HL-60 (cell line): Measurements from ENCODE around the gene LIMCH1.
"Not testable (repeated sequence)": the region's sequence is repeated elsewhere in the genome, so short reads cannot be mapped to it uniquely, and the experiment has no call there.

ENCODE experiments used
- DNase-seq, 2 experiments: peaks; one replicate each; pipeline ENCODE4 v3.0.0-alpha.2; 2010 to 2020; ENCODE audit warnings: low read depth in 1 of 2, low spot score in 1 of 2
- H3K27ac ChIP-seq: fragments of 250-450 bp; sonication (Bioruptor Pico); replicated peaks from 2 replicates; pipeline ENCODE4 v1.5.1; 2020; ENCODE audit warnings: mild to moderate bottlenecking, moderate library complexity
- H3K27me3 ChIP-seq: fragments of 250-450 bp; sonication (Bioruptor Pico); 2 replicates; pipeline ENCODE4 v1.5.1; 2021; ENCODE audit warnings: mild to moderate bottlenecking, moderate library complexity; ENCODE audit not compliant: insufficient read depth, poor library complexity, severe bottlenecking
- H3K4me3 ChIP-seq: replicated peaks from 2 replicates; pipeline ENCODE4 v1.5.1; 2011; ENCODE audit warnings: mild to moderate bottlenecking, control low read depth, low read length; ENCODE audit not compliant: insufficient read depth
- GABPA ChIP-seq: IDR thresholded peaks from 2 replicates; pipeline ENCODE4 v1.6.1; 2012; ENCODE audit warnings: low read depth
- POLR2AphosphoS5 ChIP-seq: IDR thresholded peaks from 2 replicates; pipeline ENCODE4 v1.6.1; 2012; ENCODE audit warnings: low read depth
- SPI1 ChIP-seq: IDR thresholded peaks from 2 replicates; pipeline ENCODE4 v1.6.1; 2012; ENCODE audit warnings: low read depth, mild to moderate bottlenecking, borderline replicate concordance
- long read RNA-seq: library from polyadenylated mRNA; unstranded; transcript quantifications from one replicate; pipeline ENCODE4 v2.0.0, GENCODE V29; 2020
- TF ChIP-seq, protein P1 (sequence below): IDR thresholded peaks from 2 replicates; pipeline ENCODE4 v1.6.1; 2012; ENCODE audit warnings: low read depth; ENCODE audit not compliant: insufficient replicate concordance
- TF ChIP-seq, protein P2 (sequence below): IDR thresholded peaks from one replicate; pipeline ENCODE4 v1.5.1; 2011; ENCODE audit warnings: low read length, control low read depth, inconsistent platforms; ENCODE audit not compliant: insufficient read depth

Gene LIMCH1
- long read RNA-seq, partial matches to known transcripts: 0 of 1 reads
- long read RNA-seq, other reads (novel, unspliced or antisense): 1 of 1 reads

- no peak within 1 kb of the TSS for H3K27ac ChIP-seq
- no peak within 1 kb of the TSS for H3K4me3 ChIP-seq
- TF ChIP-seq POLR2AphosphoS5 (no peak), SPI1 (no peak), GABPA (no peak)
- TF ChIP-seq, protein P1, sequence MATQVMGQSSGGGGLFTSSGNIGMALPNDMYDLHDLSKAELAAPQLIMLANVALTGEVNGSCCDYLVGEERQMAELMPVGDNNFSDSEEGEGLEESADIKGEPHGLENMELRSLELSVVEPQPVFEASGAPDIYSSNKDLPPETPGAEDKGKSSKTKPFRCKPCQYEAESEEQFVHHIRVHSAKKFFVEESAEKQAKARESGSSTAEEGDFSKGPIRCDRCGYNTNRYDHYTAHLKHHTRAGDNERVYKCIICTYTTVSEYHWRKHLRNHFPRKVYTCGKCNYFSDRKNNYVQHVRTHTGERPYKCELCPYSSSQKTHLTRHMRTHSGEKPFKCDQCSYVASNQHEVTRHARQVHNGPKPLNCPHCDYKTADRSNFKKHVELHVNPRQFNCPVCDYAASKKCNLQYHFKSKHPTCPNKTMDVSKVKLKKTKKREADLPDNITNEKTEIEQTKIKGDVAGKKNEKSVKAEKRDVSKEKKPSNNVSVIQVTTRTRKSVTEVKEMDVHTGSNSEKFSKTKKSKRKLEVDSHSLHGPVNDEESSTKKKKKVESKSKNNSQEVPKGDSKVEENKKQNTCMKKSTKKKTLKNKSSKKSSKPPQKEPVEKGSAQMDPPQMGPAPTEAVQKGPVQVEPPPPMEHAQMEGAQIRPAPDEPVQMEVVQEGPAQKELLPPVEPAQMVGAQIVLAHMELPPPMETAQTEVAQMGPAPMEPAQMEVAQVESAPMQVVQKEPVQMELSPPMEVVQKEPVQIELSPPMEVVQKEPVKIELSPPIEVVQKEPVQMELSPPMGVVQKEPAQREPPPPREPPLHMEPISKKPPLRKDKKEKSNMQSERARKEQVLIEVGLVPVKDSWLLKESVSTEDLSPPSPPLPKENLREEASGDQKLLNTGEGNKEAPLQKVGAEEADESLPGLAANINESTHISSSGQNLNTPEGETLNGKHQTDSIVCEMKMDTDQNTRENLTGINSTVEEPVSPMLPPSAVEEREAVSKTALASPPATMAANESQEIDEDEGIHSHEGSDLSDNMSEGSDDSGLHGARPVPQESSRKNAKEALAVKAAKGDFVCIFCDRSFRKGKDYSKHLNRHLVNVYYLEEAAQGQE: no peak
- TF ChIP-seq, protein P2, sequence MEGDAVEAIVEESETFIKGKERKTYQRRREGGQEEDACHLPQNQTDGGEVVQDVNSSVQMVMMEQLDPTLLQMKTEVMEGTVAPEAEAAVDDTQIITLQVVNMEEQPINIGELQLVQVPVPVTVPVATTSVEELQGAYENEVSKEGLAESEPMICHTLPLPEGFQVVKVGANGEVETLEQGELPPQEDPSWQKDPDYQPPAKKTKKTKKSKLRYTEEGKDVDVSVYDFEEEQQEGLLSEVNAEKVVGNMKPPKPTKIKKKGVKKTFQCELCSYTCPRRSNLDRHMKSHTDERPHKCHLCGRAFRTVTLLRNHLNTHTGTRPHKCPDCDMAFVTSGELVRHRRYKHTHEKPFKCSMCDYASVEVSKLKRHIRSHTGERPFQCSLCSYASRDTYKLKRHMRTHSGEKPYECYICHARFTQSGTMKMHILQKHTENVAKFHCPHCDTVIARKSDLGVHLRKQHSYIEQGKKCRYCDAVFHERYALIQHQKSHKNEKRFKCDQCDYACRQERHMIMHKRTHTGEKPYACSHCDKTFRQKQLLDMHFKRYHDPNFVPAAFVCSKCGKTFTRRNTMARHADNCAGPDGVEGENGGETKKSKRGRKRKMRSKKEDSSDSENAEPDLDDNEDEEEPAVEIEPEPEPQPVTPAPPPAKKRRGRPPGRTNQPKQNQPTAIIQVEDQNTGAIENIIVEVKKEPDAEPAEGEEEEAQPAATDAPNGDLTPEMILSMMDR: no peak
- no peak for DNase-seq
- peaks cover 13% of the 10 kb centered on the region for H3K27me3 ChIP-seq
Measured at GRCh38 chr4:41538017-41538733, at the start of gene LIMCH1. Gene LIMCH1, plus strand, starts transcription at chr4:41538157. Its CDS starts 67,839 bp downstream, at chr4:41605996.

- not testable (repeated sequence) for H3K27me3 ChIP-seq, H3K4me3 ChIP-seq, DNase-seq, H3K27ac ChIP-seq
Measured at GRCh38 chr4:41491081-41491576, 46.8 kb upstream of the LIMCH1 start.

- TF ChIP-seq SPI1 (no peak), POLR2AphosphoS5 (no peak)
- Histone ChIP-seq H3K27ac (no peak overlapping the region), H3K4me3 (no peak overlapping the region), H3K27me3 (no peaks in the 10 kb centered on the region)
- no peak for DNase-seq
Measured at GRCh38 chr4:41496977-41497376, 41.0 kb upstream of the LIMCH1 start.

DNA sequence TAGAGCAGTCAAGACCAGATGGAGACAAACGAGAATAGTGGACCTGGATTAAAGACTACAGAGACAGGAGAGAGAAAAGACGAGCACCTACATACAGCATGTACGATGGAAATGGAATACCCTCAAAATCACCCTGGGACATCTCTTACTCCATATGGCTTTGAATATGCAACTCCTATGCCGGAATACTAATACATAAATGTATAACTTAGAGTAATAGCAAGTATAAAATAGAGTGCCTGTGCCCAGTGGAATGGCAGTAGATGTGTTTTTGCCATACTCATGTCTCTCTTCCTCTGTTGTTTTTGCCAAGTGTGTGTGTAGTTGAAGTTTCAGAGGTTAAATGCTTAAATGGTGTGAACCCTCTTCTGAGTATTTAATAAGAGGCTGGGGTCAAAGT, 39.8 kb upstream of the LIMCH1 start:
- DNase-seq: no peak
- Histone ChIP-seq H3K27ac (no peak overlapping the region), H3K4me3 (no peak overlapping the region), H3K27me3 (no peaks in the 10 kb centered on the region)
- TF ChIP-seq POLR2AphosphoS5 (no peak), SPI1 (no peak), GABPA (no peak)
- TF ChIP-seq, protein P2: no peak
- TF ChIP-seq, protein P1: no peak
